ENCODE measurements around the gene ITGBL1.
A peak's percentile ranks its signal among the peaks of the same experiment; 100 is the strongest.

ITGBL1 gene

GRCh38 chr13:101570410-101570809 is 117.9 kb downstream of the ITGBL1 start:
- DNase-seq = peak; percentile 84

- no peak for DNase-seq
Observed at GRCh38 chr13:101572456-101572855, 120.0 kb downstream of the ITGBL1 start.

DNA sequence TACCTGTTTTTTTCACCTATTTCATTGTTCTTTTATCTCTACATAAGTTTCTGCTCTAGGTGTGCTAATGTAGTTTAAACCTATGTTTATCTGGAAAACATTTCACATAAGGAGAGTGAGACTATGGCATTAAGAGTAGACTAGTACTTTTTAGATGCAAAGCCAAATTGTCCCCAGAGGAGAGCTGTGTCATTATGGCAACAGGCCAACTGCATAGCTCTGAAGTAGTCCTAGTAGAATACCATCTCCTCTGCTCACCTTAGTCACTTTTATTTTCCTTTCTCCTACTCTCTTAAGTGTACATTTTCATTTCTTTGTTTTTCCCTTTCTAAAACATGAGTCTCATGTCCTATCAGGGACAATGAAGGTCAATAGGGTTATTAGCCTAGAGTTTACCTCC is 123.1 kb downstream of the ITGBL1 start:
- DNase-seq = no peak

DNA sequence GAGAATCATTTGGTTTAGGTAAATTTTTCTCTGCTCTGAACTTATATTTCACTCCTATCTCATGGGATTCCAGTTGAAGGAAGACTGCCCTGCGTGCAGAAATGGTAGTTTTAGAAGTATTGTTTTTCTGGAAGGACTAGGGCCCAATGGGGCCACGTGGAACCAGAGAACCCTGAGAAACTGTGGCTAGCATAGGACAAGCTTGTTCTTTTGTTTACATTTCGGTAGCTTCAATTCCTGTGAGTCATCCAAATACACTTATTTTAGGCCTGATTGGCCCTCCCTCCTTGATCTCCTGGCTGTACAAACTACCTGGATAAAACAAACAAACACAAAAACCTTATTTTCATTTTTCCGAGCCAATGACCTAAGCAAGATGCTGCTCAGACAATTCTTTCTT is 124.0 kb downstream of the ITGBL1 start:
- DNase-seq = no peak

GRCh38 chr13:101576977-101577376 is 124.5 kb downstream of the ITGBL1 start:
- no peak for DNase-seq

- peak; percentile 83 for DNase-seq
Observed at GRCh38 chr13:101579281-101579802, 126.9 kb downstream of the ITGBL1 start.

DNA sequence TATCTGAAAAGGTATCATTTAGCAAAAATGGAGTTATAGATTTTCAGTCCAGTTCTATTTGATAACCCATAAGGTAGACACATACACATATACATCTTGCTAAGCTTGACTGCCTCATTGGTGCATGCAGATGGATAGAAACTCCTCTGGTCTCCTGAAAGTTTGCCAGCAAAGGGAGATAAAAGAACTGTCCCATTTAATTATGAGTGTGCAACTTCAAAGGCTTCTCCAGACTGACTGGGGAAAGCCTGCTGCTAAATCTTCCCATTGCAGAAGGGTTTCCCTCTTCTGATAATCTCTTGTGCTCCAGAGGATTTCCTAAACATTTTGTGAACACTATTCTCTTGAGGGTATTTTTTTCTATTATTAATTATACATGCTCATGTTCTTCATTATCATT is 131.9 kb downstream of the ITGBL1 start:
- DNase-seq = no peak

GRCh38 chr13:101590479-101590878 is 138.0 kb downstream of the ITGBL1 start:
- DNase-seq = no peak

GRCh38 chr13:101594936-101595335 is 142.5 kb downstream of the ITGBL1 start:
- DNase-seq = no peak

GRCh38 chr13:101596803-101597202 is 144.3 kb downstream of the ITGBL1 start:
- no peak for DNase-seq

- no peak for DNase-seq
Observed at GRCh38 chr13:101611491-101612475, 159.3 kb downstream of the ITGBL1 start.

GRCh38 chr13:101612735-101613134 is 160.3 kb downstream of the ITGBL1 start:
- no peak for DNase-seq

DNA sequence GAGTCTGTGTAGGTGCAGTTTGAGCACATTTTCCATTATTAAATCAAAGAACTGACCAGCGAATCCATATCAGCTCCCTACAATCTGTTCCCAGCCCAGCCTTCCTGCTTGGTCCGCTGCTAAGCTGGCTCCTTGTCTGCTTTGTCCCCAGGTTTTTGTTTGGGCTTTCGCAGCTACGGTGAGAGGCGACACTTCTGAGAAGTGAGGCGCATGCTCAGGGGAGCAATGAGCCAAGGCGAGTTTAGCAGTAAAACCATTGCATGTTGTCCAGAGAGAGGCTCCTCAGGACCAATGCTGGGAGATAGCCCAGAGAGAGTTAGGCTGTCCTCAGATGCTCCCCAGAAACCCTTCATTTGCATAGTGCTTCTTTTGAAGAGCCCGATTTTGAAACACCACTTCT is 162.0 kb downstream of the ITGBL1 start:
- no peak for DNase-seq

DNA sequence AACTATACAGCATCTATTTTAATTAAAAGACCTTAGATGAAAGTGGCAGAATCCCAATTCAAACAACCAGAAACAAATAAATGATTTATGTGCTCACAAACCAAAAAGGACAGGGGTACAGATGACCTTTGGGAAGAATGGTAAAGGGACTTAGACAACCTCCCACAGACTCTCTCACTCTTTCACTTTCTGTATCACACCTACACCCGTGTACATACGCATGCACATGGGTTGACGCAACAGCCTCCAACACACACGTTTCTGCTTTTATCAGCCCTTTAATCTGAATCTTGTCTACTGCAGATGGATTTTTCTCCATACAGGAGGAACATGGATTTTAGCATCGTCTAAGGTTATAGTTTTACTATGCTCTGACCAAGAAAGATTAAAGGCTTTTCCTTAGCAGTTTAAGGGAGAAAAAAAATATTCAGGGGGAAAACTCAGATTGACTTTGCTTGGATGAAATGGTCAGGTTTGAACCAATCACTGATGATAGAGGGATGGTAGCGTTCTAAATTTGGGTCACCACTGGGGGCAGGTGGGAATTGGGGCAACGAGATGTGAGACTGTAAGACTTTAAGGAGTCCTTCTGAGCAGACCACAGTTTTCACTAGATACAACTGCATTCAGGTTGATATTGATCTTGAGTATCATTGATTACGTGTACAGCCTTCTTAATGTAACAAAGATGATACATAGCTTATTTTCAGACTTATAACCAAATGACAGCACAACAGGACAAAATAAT is 166.1 kb downstream of the ITGBL1 start:
- DNase-seq = no peak

DNA sequence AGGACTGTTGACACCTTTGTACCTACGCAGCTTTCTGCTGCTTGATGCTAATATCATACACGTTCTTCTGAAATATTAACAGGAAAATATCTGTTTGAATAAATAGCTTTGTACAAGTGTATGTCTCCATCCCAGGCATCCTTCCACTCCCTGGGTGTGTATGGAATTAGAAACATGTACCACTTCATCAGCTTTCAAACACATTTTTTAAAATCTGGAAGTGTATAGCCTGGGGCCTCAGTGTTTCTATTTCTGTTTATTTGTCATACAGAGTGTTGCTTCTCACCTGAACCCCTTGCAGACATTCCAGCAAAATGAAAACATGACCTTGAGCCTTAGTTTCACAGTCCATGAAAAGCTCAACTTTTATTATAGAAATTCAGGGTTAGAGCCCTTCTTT is 168.6 kb downstream of the ITGBL1 start:
- DNase-seq = no peak

- peak; percentile 45 for DNase-seq
Observed at GRCh38 chr13:101623470-101624209, 171.2 kb downstream of the ITGBL1 start.

DNA sequence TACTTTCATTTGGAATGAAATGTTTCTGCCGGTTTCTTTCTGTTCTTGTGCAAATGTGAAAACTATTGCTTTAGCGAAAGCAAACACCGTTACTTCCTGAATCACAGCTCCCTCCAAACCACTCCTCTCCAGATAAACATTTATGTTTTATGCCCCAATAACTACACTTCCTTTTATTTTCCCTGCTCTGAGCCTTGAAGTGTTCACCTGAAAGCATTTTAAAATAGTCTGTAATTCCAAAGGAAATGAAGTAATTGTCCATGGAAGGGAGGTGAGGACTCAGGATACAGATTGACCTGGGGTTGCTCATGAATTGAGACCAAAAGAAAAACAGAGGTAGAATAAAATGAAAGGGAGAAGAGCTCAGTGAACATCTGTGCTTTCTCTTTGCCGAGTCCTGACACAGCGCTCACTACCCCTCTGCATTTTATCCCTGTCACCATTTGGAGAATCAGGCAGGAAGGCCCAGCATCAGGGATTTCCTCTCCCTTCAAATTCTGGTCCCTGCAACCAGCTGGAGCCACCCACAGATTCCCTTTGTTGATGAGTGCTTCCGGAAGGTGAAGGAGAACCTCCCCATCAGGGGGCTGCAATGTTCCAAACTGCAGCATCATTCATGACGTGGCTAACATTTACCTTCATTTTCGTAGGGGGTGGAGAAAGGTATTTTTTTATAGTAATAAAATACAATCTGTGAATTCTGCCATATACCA is 171.9 kb downstream of the ITGBL1 start:
- peak; percentile 72 for DNase-seq

DNA sequence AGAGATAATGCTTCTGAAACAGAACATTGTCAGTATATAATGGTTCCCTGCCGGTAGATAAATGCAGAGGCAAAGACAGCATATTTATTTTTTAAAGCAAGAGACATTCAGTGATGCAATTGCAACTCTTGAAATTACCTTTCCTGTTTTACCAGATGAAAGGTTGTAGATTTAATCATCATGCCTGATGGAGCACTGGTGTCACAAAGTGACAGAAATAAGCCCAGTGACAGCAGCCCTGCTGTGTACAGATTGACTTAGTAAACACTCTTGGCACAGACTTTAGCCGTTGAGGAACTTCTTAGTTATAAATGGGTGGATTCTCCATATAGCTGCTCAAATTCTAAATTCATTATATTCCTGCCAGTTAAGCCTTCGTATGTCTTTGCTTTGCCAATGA is 172.5 kb downstream of the ITGBL1 start:
- no peak for DNase-seq

DNA sequence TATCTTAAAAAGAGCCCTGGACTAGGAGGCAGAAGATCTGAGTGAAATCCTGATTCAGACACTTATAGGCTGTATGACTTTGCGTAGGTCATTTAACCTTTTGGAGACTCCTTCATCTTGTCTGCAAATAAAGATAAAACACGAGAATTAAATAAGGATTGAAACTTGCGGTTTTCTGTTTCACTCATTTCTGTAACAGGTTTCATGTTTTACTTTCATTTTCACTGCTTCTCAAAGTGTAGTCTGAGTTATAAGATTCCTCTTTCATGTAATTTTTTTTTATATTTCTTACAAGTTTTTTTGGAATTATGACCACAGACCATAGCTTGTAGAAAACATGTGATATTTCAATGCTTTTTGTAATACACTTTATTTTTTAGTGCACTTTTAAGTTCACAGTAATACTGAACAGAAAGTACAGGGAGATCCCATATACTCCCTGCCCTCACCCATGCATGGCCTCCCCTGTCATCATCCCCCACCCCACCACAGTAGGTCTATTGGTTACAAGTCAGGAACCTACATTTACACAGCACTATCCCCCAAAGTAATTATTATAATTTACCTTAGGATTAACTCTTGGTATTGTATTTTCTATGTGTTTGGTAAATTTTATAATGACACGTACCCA is 174.6 kb downstream of the ITGBL1 start:
- no peak for DNase-seq

DNA sequence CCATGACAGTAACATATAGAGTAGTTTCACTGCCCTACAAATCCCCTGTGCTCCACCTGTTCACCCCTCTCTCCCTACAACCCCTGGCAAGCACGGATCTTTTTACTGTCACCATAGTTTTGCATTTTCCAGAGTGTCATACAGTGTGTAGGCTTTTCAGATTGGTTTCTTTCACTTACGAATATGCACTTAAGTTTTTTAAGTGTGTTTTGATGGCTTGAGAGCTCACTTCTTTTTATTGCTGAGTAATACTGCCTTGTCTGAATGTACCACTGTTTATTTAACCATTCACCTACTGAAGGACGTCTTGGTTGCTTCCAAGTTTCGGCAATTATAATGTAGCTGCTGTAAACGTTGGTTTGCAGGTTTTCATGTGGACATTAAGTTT is 175.1 kb downstream of the ITGBL1 start:
- DNase-seq = no peak

GRCh38 chr13:101628900-101629299 is 176.4 kb downstream of the ITGBL1 start:
- no peak for DNase-seq

- no peak for DNase-seq
Observed at GRCh38 chr13:101631395-101631794, 178.9 kb downstream of the ITGBL1 start.

Measured in kidney glomerular epithelial cell (primary cell).